Measurements from ENCODE around the gene UGT1A6.

Gene UGT1A6

GRCh38 chr2:233689031-233689430, 3.7 kb upstream of the UGT1A6 start:
- no peaks in the 10 kb centered on the region for H3K9me3 ChIP-seq (ENCODE audit: control insufficient read depth, low read length)
- H3K27ac ChIP-seq = no peak overlapping the region

GRCh38 chr2:233689501-233689900, 3.2 kb upstream of the UGT1A6 start:
- H3K79me2 ChIP-seq = no peaks in the 10 kb centered on the region
- no peak overlapping the region for H3K4me3 ChIP-seq (ENCODE audit: low read depth, low read length)

More at GRCh38 chr2:233689031-233689430, 3.7 kb upstream of the UGT1A6 start:
- Histone ChIP-seq H3K9ac (no peak overlapping the region), H3K4me2 (ENCODE audit: low read length) (no peak overlapping the region), H3K27me3 (ENCODE audit: control insufficient read depth, insufficient read depth, low read length) (no peaks in the 10 kb centered on the region), H3K79me2 (no peaks in the 10 kb centered on the region), H3K36me3 (ENCODE audit: control insufficient read depth, insufficient read depth, low read length) (no peaks in the 10 kb centered on the region), H3K4me3 (ENCODE audit: low read depth, low read length) (no peak overlapping the region), H2AFZ (no peak overlapping the region), H3K4me1 (no peaks in the 10 kb centered on the region)
- TF ChIP-seq CTCF (IDR thresholded peaks at IDR 0.05) = no peak

GRCh38 chr2:233690444-233690843, 2.2 kb upstream of the UGT1A6 start:
- TF ChIP-seq CTCF (IDR thresholded peaks at IDR 0.05) = no peak
- Histone ChIP-seq H3K9ac (no peak overlapping the region), H3K36me3 (ENCODE audit: control insufficient read depth, insufficient read depth, low read length) (no peaks in the 10 kb centered on the region), H3K4me2 (ENCODE audit: low read length) (no peak overlapping the region), H3K4me1 (no peaks in the 10 kb centered on the region), H3K4me3 (ENCODE audit: low read depth, low read length) (no peak overlapping the region), H3K27me3 (ENCODE audit: control insufficient read depth, insufficient read depth, low read length) (no peaks in the 10 kb centered on the region), H2AFZ (no peak overlapping the region), H3K79me2 (no peaks in the 10 kb centered on the region), H3K27ac (no peak overlapping the region), H3K9me3 (ENCODE audit: control insufficient read depth, low read length) (no peaks in the 10 kb centered on the region)

More at GRCh38 chr2:233689501-233689900, 3.2 kb upstream of the UGT1A6 start:
- Histone ChIP-seq H2AFZ (no peak overlapping the region), H3K27ac (no peak overlapping the region), H3K9me3 (ENCODE audit: control insufficient read depth, low read length) (no peaks in the 10 kb centered on the region), H3K36me3 (ENCODE audit: control insufficient read depth, insufficient read depth, low read length) (no peaks in the 10 kb centered on the region), H3K27me3 (ENCODE audit: control insufficient read depth, insufficient read depth, low read length) (no peaks in the 10 kb centered on the region), H3K4me2 (ENCODE audit: low read length) (no peak overlapping the region), H3K9ac (no peak overlapping the region), H3K4me1 (no peaks in the 10 kb centered on the region)
- no peak for TF ChIP-seq CTCF (IDR thresholded peaks at IDR 0.05)

GRCh38 chr2:233691443-233692433, 952 bp upstream of the UGT1A6 start:
- H3K4me1 ChIP-seq = no peaks in the 10 kb centered on the region
- TF ChIP-seq CTCF (IDR thresholded peaks at IDR 0.05) = no peak
- H3K27ac ChIP-seq = no peak overlapping the region
- no peak overlapping the region for H3K4me3 ChIP-seq (ENCODE audit: low read depth, low read length)
- H3K4me2 ChIP-seq (ENCODE audit: low read length) = no peak overlapping the region
- no peak overlapping the region for H3K9ac ChIP-seq
- no peaks in the 10 kb centered on the region for H3K9me3 ChIP-seq (ENCODE audit: control insufficient read depth, low read length)
- H2AFZ ChIP-seq = no peak overlapping the region
- no peaks in the 10 kb centered on the region for H3K36me3 ChIP-seq (ENCODE audit: control insufficient read depth, insufficient read depth, low read length)
- no peaks in the 10 kb centered on the region for H3K79me2 ChIP-seq
- no peaks in the 10 kb centered on the region for H3K27me3 ChIP-seq (ENCODE audit: control insufficient read depth, insufficient read depth, low read length)
